Muscle layer of duodenum (tissue), 2 donors: ENCODE measurements around the gene SDHB.

Experiments used
- H3K27ac ChIP-seq: one replicate; pipeline ENCODE4 v1.7.0; 2013; ENCODE audit warnings: mild to moderate bottlenecking, low read length
- H3K27me3 ChIP-seq: one replicate; pipeline ENCODE4 v1.7.0; 2013; ENCODE audit warnings: low read depth, mild to moderate bottlenecking, control low read depth, low read length
- H3K36me3 ChIP-seq, 2 donors: one replicate each; pipeline ENCODE4 v1.7.0; 2013; ENCODE audit warnings: low read length in 2 of 2, control low read depth in 1 of 2, mild to moderate bottlenecking in 1 of 2; ENCODE audit not compliant: insufficient read depth in 2 of 2, control insufficient read depth in 1 of 2
- H3K4me1 ChIP-seq, 2 donors: one replicate each; pipeline ENCODE4 v1.7.0; 2013; ENCODE audit warnings: low read length in 2 of 2, mild to moderate bottlenecking in 2 of 2, control low read depth in 1 of 2, moderate library complexity in 1 of 2; ENCODE audit not compliant: insufficient read depth in 2 of 2, control insufficient read depth in 1 of 2
- H3K4me3 ChIP-seq, 2 donors: one replicate each; pipeline ENCODE4 v1.7.0; 2013; ENCODE audit warnings: low read length in 2 of 2, low read depth in 1 of 2, mild to moderate bottlenecking in 1 of 2
- H3K9me3 ChIP-seq, 2 donors: one replicate each; pipeline ENCODE4 v1.7.0; 2013; ENCODE audit warnings: low read length in 2 of 2, control low read depth in 1 of 2, mild to moderate bottlenecking in 1 of 2; ENCODE audit not compliant: control insufficient read depth in 1 of 2
- donor health status: healthy.

Gene SDHB

GRCh38 chr1:17021896-17022295, 31.9 kb downstream of the SDHB start:
- H3K4me3 ChIP-seq = no peak overlapping the region
- no peaks in the 10 kb centered on the region for H3K9me3 ChIP-seq
- H3K27me3 ChIP-seq = no peaks in the 10 kb centered on the region
- peaks cover 68 to 80% of the 10 kb centered on the region in 2 donors for H3K36me3 ChIP-seq
- no peak overlapping the region for H3K27ac ChIP-seq
- no peaks in the 10 kb centered on the region for H3K4me1 ChIP-seq

GRCh38 chr1:17020502-17020901, 33.3 kb downstream of the SDHB start:
- Histone ChIP-seq H3K9me3 (no peaks in the 10 kb centered on the region), H3K27ac (no peak overlapping the region), H3K36me3 (peaks cover 63 to 72% of the 10 kb centered on the region in 2 donors)

GRCh38 chr1:17018849-17019248, 35.0 kb downstream of the SDHB start:
- Histone ChIP-seq H3K27me3 (no peaks in the 10 kb centered on the region), H3K27ac (no peak overlapping the region), H3K4me1 (no peaks in the 10 kb centered on the region), H3K36me3 (peaks cover 51 to 59% of the 10 kb centered on the region in 2 donors), H3K4me3 (no peak overlapping the region), H3K9me3 (no peaks in the 10 kb centered on the region)

More at GRCh38 chr1:17020502-17020901, 33.3 kb downstream of the SDHB start:
- Histone ChIP-seq H3K4me3 (no peak overlapping the region), H3K27me3 (no peaks in the 10 kb centered on the region), H3K4me1 (no peaks in the 10 kb centered on the region)

DNA sequence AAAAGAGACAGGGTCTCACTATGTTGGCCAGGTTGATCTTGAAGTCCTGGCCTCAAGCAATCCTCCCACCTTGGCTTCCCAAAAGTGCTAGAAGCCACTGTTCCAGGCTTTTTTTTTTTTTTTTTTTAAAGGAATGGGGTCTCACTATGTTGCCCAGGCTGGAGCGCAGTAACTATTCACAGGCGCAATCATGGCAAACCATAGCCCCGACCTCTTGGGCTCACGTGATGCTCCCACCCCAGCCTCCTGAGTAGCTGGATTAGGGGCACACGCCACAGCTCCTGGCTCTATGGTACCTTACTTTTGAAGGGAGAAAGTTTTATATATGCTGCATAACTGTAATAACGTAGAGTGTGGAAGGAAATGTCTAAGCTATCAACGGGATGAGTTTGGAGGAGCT, 36.4 kb downstream of the SDHB start:
- Histone ChIP-seq H3K27me3 (no peaks in the 10 kb centered on the region), H3K27ac (no peak overlapping the region), H3K4me3 (no peak overlapping the region), H3K4me1 (peaks cover 0 to under 1% of the 10 kb centered on the region in 2 donors), H3K36me3 (peaks cover 37 to 45% of the 10 kb centered on the region in 2 donors), H3K9me3 (no peaks in the 10 kb centered on the region)

- no peak overlapping the region for H3K4me3 ChIP-seq
- H3K27me3 ChIP-seq = no peaks in the 10 kb centered on the region
- H3K9me3 ChIP-seq = no peaks in the 10 kb centered on the region
- H3K27ac ChIP-seq = no peak overlapping the region
- peaks cover 0 to 7% of the 10 kb centered on the region in 2 donors for H3K4me1 ChIP-seq
- peaks cover 27 to 33% of the 10 kb centered on the region in 2 donors for H3K36me3 ChIP-seq
Measured at GRCh38 chr1:17016317-17016661, 37.5 kb downstream of the SDHB start.

DNA sequence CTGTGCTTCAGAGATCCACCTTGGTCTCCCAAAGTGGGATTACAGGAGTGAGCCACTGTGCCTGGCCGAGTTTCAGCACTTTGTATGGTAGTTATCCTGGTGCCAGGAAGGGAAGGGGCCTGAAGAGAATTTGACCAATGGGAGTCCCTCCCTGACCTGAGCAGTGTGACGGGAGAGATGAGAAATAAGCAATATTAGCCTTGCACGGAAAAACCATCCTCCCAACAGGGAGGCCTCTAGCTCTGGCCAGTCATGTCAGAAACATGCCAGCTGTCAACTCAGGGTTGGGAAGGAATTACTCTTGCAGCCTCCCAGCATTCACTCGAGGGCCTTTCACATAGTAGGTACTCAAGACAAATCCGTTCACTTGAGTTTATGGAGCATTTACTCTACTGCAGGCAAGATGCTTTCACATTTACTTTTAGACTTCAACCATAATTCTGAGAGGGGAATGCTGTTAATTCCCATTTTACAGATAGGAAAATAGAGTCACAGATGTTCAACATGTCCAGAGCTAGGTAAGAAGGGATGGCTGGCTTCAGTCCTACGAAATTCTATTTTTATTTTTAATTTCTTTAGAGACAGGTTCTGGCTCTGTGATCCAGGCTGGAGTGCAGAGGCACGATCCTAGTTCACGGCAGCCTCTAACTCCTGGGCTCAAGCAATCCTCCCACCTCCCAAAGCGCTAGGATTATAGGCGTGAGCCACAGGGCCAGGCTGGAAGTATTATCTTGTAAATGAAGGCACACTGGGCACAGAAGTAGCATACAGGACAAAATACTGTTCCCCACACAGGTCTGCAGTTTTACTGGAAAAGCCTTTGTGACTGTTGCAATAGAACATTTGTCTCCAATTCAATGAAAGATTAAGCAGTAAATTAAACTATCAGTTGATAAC, 38.9 kb downstream of the SDHB start:
- H3K27me3 ChIP-seq = no peaks in the 10 kb centered on the region
- H3K36me3 ChIP-seq = peaks cover 15 to 20% of the 10 kb centered on the region in 2 donors
- H3K9me3 ChIP-seq = no peaks in the 10 kb centered on the region
- H3K4me1 ChIP-seq = peaks cover 6 to 21% of the 10 kb centered on the region in 2 donors
- H3K4me3 ChIP-seq = no peak overlapping the region
- H3K27ac ChIP-seq = no peak overlapping the region

DNA sequence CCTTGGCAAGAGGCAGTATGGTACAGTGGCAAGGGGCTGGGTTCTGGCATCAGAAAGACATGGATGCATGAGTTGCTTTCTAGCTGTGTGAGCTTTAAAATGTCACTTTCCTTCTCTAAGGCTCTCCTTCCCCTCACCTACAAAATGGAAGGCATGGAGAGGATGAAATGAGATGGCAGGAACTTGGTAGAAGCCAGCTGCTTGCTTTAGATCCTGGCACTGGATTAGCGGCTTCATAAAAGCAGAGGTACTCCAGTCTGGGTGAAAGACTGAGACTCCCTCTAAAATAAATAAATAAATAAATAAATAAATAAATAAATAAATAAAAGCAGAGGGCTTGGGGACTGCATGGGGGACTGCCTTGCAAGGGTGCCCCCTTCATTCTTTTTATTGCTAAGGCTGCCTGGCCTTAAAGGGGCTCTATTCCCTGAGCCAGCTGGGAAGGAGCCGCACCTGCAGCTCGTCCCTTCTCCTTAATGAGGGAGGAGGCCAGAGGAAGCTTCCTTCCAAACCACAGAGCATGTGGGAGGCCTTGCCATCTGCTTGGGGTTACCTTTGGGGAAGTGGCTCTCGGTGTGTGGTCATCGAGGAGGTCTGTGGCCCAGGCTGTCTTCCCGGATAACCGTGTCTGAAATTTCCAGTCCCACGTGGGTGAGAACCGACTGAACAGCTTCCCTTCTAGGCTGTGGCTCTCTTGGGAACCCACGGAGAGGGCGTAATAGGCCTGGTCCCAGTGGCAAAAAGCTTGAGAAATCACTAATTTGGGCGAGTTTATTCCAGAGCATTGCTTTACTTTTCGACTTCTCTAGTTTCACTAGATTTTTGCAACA, 40.1 kb downstream of the SDHB start:
- H3K36me3 ChIP-seq = peaks cover 3 to 9% of the 10 kb centered on the region in 2 donors
- no peak overlapping the region for H3K4me3 ChIP-seq
- no peaks in the 10 kb centered on the region for H3K27me3 ChIP-seq
- no peak overlapping the region for H3K27ac ChIP-seq
- H3K9me3 ChIP-seq = no peaks in the 10 kb centered on the region
- H3K4me1 ChIP-seq = peaks cover 6 to 27% of the 10 kb centered on the region in 2 donors

- Histone ChIP-seq H3K36me3 (peaks cover 0 to 3% of the 10 kb centered on the region in 2 donors), H3K9me3 (no peaks in the 10 kb centered on the region), H3K4me1 (peaks cover 6 to 27% of the 10 kb centered on the region in 2 donors), H3K27me3 (no peaks in the 10 kb centered on the region), H3K27ac (no peak overlapping the region), H3K4me3 (no peak overlapping the region)
Measured at GRCh38 chr1:17012775-17013490, 40.9 kb downstream of the SDHB start.

DNA sequence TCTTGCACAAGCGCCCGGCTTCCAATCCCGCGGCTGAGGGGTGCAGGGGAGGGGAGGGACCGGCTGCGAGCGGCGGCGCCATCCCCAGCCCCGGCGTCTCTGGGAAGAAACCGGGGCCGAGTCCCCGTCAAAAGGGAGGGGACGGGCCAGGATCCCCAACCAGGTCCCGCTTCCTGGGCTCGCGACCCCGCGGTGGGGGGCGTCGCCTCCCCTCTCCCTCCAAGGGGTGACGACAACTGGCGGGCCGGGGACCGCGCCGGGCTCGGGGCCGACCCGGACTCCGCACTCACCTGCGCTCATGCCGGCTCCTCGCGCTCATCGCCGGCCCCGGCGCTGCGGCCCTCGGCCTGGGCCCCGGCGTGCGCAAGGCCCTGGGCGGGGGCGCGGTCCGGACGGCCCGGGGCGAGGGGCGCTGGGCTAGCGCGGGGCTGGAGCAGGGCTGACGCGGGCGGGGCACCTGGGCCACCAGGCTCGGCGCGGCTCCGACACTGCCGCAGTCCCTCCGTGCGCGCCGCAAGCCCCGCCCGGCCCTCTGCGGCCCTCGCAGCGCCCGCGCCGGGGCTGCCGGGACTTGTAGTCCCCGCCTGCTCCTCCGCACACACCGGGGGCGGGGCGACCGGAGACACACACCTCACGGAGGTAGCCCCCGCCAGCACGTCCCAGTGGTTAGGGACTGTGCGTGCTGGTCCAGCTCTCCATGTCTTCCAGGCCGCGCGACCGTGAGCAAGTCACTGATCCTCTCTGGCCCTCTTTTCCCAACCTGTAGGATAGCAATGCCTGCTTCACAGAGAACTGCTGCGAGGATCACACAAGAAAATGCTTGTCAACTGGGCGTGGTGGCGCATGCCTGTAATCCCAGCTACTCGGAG, 42.2 kb downstream of the SDHB start, which contains the start of gene ATP13A2:
TSS of gene ATP13A2 (minus strand) at position 490 of the 869 bp plus-strand sequence. CDS start at position 300, 190 bp downstream.
- H3K27ac ChIP-seq = no peak within 1 kb of the TSS
- peaks cover 6 to 27% of the 10 kb centered on the region in 2 donors for H3K4me1 ChIP-seq
- H3K27me3 ChIP-seq = no peaks in the 10 kb centered on the region
- no peaks in the 10 kb centered on the region for H3K36me3 ChIP-seq
- H3K4me3 ChIP-seq = peak within 1 kb of the TSS; percentile 65 to 90
- no peaks in the 10 kb centered on the region for H3K9me3 ChIP-seq

GRCh38 chr1:17011092-17011438, 42.8 kb downstream of the SDHB start:
- no peaks in the 10 kb centered on the region for H3K9me3 ChIP-seq
- H3K4me1 ChIP-seq = peaks cover 6 to 27% of the 10 kb centered on the region in 2 donors
- H3K27ac ChIP-seq = no peak overlapping the region
- H3K27me3 ChIP-seq = no peaks in the 10 kb centered on the region
- H3K36me3 ChIP-seq = no peaks in the 10 kb centered on the region
- H3K4me3 ChIP-seq = peak overlapping the region; percentile 65 to 90
